Brain pericyte (primary cell): ENCODE measurements around the gene PRPF40A.

Experiments
- DNase-seq: peaks from one replicate; pipeline ENCODE4 v3.0.0-alpha.2; 2012; ENCODE audit warnings: low read depth, low spot score

Gene PRPF40A

GRCh38 chr2:152718076-152718908, 1.0 kb upstream of the PRPF40A start, which contains the start of gene ARL6IP6:
Gene ARL6IP6 (plus strand): TSS chr2:152718620. CDS start chr2:152718625, 5 bp downstream.
- peak; percentile 77 for DNase-seq

- peak; percentile 1 for DNase-seq
Observed at GRCh38 chr2:152716805-152717227, 445 bp downstream of the PRPF40A start.

- no peak for DNase-seq
Observed at GRCh38 chr2:152715854-152716428, 1.3 kb downstream of the PRPF40A start.

GRCh38 chr2:152715112-152715511, 2.1 kb downstream of the PRPF40A start:
- DNase-seq = no peak

GRCh38 chr2:152710713-152711112, 6.5 kb downstream of the PRPF40A start:
- no peak for DNase-seq

GRCh38 chr2:152708742-152709141, 8.5 kb downstream of the PRPF40A start:
- no peak for DNase-seq

GRCh38 chr2:152706477-152707021, 10.7 kb downstream of the PRPF40A start:
- DNase-seq = no peak

- no peak for DNase-seq
Observed at GRCh38 chr2:152701198-152701597, 16.1 kb downstream of the PRPF40A start.

- no peak for DNase-seq
Observed at GRCh38 chr2:152696476-152696875, 20.8 kb downstream of the PRPF40A start.

- DNase-seq = no peak
Observed at GRCh38 chr2:152695763-152696162, 21.5 kb downstream of the PRPF40A start.

GRCh38 chr2:152694161-152694661, 23.1 kb downstream of the PRPF40A start:
- no peak for DNase-seq

GRCh38 chr2:152693033-152693432, 24.2 kb downstream of the PRPF40A start:
- DNase-seq = no peak

GRCh38 chr2:152686321-152686720, 30.9 kb downstream of the PRPF40A start:
- DNase-seq = no peak

- no peak for DNase-seq
Observed at GRCh38 chr2:152683400-152683799, 33.9 kb downstream of the PRPF40A start.

- no peak for DNase-seq
Observed at GRCh38 chr2:152682663-152683062, 34.6 kb downstream of the PRPF40A start.

GRCh38 chr2:152678808-152679207, 38.5 kb downstream of the PRPF40A start:
- no peak for DNase-seq

- DNase-seq = no peak
Observed at GRCh38 chr2:152676461-152676860, 40.8 kb downstream of the PRPF40A start.

- no peak for DNase-seq
Observed at GRCh38 chr2:152674334-152674733, 42.9 kb downstream of the PRPF40A start.

- no peak for DNase-seq
Observed at GRCh38 chr2:152664725-152665124, 52.5 kb downstream of the PRPF40A start.

GRCh38 chr2:152661076-152661475, 56.2 kb downstream of the PRPF40A start:
- DNase-seq = no peak

GRCh38 chr2:152658221-152658620, 59.0 kb downstream of the PRPF40A start:
- no peak for DNase-seq

- no peak for DNase-seq
Observed at GRCh38 chr2:152657043-152657442, 60.2 kb downstream of the PRPF40A start.

GRCh38 chr2:152655880-152656279, 61.4 kb downstream of the PRPF40A start:
- no peak for DNase-seq
